Neural progenitor cell (in vitro differentiated cells): ENCODE measurements around the gene PHF2.

Experiments used
- CTCF ChIP-seq: fragments of 200-600 bp; sonication (generic); IDR thresholded peaks from 2 replicates; pipeline ENCODE4 v1.5.1; 2017; ENCODE audit warnings: antibody characterized with exemption, mild to moderate bottlenecking
- EZH2 ChIP-seq: fragments of 200-600 bp; sonication (generic); IDR thresholded peaks from 2 replicates; pipeline ENCODE4 v1.6.1; 2017; ENCODE audit warnings: antibody characterized with exemption, mild to moderate bottlenecking, moderate library complexity

- no peak for TF ChIP-seq CTCF
- TF ChIP-seq EZH2: no peak
These were observed 9.3 kb downstream of the PHF2 start for GRCh38 chr9:93585695-93586094.
